GM19452 (cell line): ENCODE results near the gene FOXA3.
"Not testable (repeated sequence)": the region's sequence is repeated elsewhere in the genome, so short reads cannot be mapped to it uniquely, and the experiment has no call there.

Experiments
- ATAC-seq: cut with Tn5 transposase; IDR thresholded peaks from one replicate; pipeline ENCODE4 v1.9.1; 2021; ENCODE audit not compliant: unreplicated experiment

Gene FOXA3

GRCh38 chr19:45887200-45887710 lies 23.1 kb downstream of the FOXA3 start:
- no peak for ATAC-seq

- no peak for ATAC-seq
Measured at GRCh38 chr19:45889210-45889885, 25.2 kb downstream of the FOXA3 start.

GRCh38 chr19:45890877-45891276 lies 26.8 kb downstream of the FOXA3 start:
- ATAC-seq = no peak

- no peak for ATAC-seq
Measured at GRCh38 chr19:45895519-45895972, 31.4 kb downstream of the FOXA3 start.

- ATAC-seq = not testable (repeated sequence)
Measured at GRCh38 chr19:45895983-45896599, 32.0 kb downstream of the FOXA3 start.

GRCh38 chr19:45897261-45897812 lies 33.2 kb downstream of the FOXA3 start:
- no peak for ATAC-seq

- ATAC-seq = no peak
Measured at GRCh38 chr19:45899253-45899652, 35.1 kb downstream of the FOXA3 start.

GRCh38 chr19:45899919-45900589 lies 35.9 kb downstream of the FOXA3 start:
- no peak for ATAC-seq

- no peak for ATAC-seq
Measured at GRCh38 chr19:45900738-45901431, 36.8 kb downstream of the FOXA3 start.

GRCh38 chr19:45901432-45901911 lies 37.3 kb downstream of the FOXA3 start:
- no peak for ATAC-seq

- ATAC-seq = no peak
Measured at GRCh38 chr19:45901912-45902650, 38.0 kb downstream of the FOXA3 start, which contains the start of gene MYPOP. MYPOP (minus strand) TSS chr19:45902613; CDS start chr19:45901773, 840 bp downstream.

- peak; percentile 88 for ATAC-seq
Measured at GRCh38 chr19:45902651-45903625, 38.8 kb downstream of the FOXA3 start.

- no peak for ATAC-seq
Measured at GRCh38 chr19:45905011-45905410, 40.9 kb downstream of the FOXA3 start.

GRCh38 chr19:45906221-45906620 lies 42.1 kb downstream of the FOXA3 start:
- ATAC-seq = no peak

- no peak for ATAC-seq
Measured at GRCh38 chr19:45908956-45909355, 44.8 kb downstream of the FOXA3 start.

- ATAC-seq = no peak
Measured at GRCh38 chr19:45911291-45911690, 47.2 kb downstream of the FOXA3 start.

GRCh38 chr19:45913874-45914830 lies 50.0 kb downstream of the FOXA3 start, which contains the start of gene NANOS2:
NANOS2 (minus strand) TSS chr19:45914778; CDS start chr19:45914693, 85 bp downstream.
- no peak for ATAC-seq
